GM19324 (cell line): ENCODE results near the gene ERG.

Experiments used
- ATAC-seq: cut with Tn5 transposase; IDR thresholded peaks from one replicate; pipeline ENCODE4 v1.9.1; 2021; ENCODE audit warnings: mild to moderate bottlenecking, moderate library complexity; ENCODE audit not compliant: unreplicated experiment, low FRiP score

Gene ERG

GRCh38 chr21:38349111-38349746, 149.0 kb downstream of the ERG start:
- no peak for ATAC-seq

DNA sequence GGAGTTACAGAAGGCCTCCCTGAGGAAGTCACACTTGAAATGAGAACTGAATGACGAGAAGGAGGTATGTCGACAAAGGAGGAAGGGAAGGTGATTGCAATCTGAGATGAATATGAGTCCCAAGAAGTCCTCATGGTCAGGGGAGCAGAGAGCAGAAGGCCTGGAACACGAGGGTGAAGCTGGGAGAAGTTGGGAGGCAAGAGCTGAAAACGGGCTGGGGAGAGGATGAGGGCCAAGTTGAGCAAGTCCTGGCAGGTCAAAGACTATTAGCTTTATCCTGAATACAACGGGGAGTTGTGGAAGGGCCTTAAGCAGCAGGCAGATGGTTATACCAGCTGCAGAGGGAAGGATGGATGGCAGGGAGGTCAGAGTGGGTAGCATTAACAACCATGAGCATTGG, 152.0 kb downstream of the ERG start:
- no peak for ATAC-seq

GRCh38 chr21:38343691-38344090, 154.6 kb downstream of the ERG start:
- no peak for ATAC-seq

- no peak for ATAC-seq
These were observed 155.5 kb downstream of the ERG start for GRCh38 chr21:38342739-38343138.

DNA sequence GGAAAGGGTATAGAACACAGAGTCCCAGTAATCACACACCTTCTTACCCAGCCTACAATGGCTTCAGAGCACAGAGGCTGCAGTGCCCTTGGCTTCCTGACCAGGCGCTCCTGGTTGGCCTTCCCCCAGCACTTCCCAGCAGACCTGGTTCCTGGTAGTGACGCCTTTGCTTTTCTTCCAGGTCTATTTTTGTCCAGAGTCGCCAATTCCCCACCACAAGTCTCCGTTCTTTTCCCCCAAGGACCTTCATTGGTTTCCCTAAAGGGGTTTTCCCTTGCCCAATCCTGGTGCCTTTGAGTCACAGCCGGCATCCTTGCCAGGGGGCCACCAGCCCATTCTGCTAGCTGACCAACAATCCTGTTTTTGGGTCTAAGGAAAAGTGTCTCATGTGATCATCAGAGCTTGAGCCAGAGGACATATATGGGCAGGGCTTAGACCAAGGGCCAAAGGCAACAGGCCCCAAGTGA, 156.7 kb downstream of the ERG start:
- ATAC-seq, result no peak

DNA sequence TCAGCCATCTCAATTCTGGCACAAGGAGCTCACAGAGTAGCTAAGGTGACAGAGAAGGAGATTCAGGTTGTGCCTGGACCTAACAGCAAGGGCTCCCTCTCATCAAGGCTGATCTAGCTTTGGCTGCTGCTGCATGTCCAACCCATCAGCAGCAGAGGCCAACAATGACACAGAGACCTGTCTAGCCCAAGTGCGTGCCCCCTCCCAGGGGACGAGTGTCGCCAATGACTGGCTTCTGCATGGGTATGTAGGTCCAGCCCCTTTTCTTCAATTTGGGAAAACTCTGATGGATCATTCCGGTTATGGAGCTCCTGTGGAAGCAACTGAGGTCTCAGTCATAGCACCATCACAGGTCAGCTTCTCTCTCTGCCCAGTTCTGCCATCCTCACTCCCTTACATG, 158.1 kb downstream of the ERG start:
- ATAC-seq, result no peak

DNA sequence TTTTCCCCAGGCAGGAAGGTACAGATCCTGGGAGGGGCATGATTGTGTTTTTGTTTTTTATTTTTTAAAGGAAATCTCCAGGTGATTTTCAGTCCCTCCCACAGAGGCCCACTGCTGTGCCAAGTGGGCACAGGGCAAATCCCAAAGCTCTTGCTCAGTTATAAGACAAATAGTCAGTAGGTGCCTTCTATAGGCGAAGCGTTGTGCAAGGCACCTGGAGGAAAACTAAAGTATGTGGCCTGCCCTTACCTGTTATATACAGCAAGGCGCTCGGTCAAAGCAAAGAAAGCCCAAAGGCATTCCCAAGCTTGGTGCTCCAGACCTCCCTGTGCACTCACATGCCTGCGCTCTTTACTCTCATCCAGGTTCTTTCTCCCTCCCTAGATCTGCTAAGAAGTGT, 160.5 kb downstream of the ERG start:
- no peak for ATAC-seq

GRCh38 chr21:38334866-38335265, 163.4 kb downstream of the ERG start:
- no peak for ATAC-seq

DNA sequence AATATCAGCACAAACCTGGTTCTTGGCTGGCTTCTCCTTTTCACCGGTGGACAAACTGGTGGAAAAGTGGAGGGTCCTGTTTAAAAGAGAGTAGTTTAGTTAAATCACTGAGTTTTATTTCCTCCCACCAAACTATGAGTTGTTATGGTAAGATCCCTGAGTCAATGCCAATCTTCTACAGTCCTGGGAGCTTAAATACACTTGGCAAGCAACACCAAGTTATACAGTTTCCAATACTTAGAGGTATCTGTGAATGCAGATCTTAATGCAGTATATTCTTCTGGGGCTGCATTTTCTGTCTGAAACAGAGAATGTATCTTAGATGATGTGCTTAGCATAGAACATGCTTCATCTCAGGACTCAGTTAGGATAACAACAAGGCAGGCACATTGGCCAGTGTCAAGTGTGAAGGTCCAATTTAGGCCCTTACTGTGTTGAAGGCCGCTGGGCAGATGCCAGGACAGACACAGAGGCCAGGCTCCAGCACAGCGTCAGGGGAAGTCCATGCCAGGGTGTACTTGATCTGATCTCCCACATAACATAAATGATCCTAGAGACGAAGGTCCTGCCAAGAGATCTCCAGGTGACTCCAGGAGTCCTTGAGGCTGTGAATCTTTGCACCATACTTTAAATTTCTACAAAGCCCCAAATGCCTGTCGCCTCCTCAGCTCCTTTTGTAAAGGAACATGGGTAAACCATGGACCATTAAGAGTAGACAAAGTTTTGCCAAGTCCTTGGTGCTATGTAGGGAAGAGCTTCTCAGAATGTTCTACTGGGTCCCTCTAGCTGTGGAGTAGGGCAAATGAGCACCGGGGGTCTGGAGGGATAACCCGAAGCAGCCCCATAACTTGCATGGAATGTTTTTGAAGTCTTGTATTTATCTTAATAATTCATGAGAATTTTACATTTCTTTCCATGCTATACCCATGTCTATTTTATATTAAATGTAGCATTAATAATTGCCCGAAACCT, 164.7 kb downstream of the ERG start:
- ATAC-seq, result no peak

GRCh38 chr21:38330666-38331065, 167.6 kb downstream of the ERG start:
- no peak for ATAC-seq
